HEK293T (cell line): ENCODE measurements around the gene QSOX2.

ENCODE experiments used
- ARNT ChIP-seq: fragments of 450-650 bp; IDR thresholded peaks from 2 replicates; pipeline ENCODE4 v1.6.1; 2017; ENCODE audit warnings: mild to moderate bottlenecking
- BHLHE40 ChIP-seq: fragments of 450-650 bp; IDR thresholded peaks from 2 replicates; pipeline ENCODE4 v1.6.1; 2016; ENCODE audit warnings: mild to moderate bottlenecking, moderate library complexity, borderline replicate concordance
- CTBP1 ChIP-seq: fragments of 450-650 bp; IDR thresholded peaks from 2 replicates; pipeline ENCODE4 v1.6.1; 2016; ENCODE audit warnings: borderline replicate concordance
- ELF4 ChIP-seq: fragments of 450-650 bp; IDR thresholded peaks from 2 replicates; pipeline ENCODE4 v1.6.1; 2017; ENCODE audit warnings: antibody characterized with exemption
- FOXA1 ChIP-seq: fragments of 450-650 bp; IDR thresholded peaks from 2 replicates; pipeline ENCODE4 v1.6.1; 2016; ENCODE audit warnings: mild to moderate bottlenecking
- FOXM1 ChIP-seq: fragments of 450-650 bp; IDR thresholded peaks from 2 replicates; pipeline ENCODE4 v1.6.1; 2017; ENCODE audit warnings: mild to moderate bottlenecking, borderline replicate concordance
- HDGF ChIP-seq: fragments of 450-650 bp; IDR thresholded peaks from 2 replicates; pipeline ENCODE4 v1.6.1; 2017; ENCODE audit warnings: antibody characterized with exemption, borderline replicate concordance
- L3MBTL2 ChIP-seq: fragments of 450-650 bp; conservative IDR thresholded peaks from 2 replicates; pipeline ENCODE4 v1.6.1; 2016; ENCODE audit warnings: mild to moderate bottlenecking
- LEF1 ChIP-seq: fragments of 450-650 bp; IDR thresholded peaks from 2 replicates; pipeline ENCODE4 v1.6.1; 2017; ENCODE audit warnings: mild to moderate bottlenecking, borderline replicate concordance
- NFRKB ChIP-seq: fragments of 450-650 bp; IDR thresholded peaks from 2 replicates; pipeline ENCODE4 v1.6.1; 2016; ENCODE audit warnings: mild to moderate bottlenecking, moderate library complexity
- SP1 ChIP-seq: fragments of 450-650 bp; IDR thresholded peaks from 2 replicates; pipeline ENCODE4 v1.6.1; 2017
- SUZ12 ChIP-seq: fragments of 450-650 bp; IDR thresholded peaks from 2 replicates; pipeline ENCODE4 v1.6.1; 2016; ENCODE audit warnings: mild to moderate bottlenecking
- TARDBP ChIP-seq: fragments of 450-650 bp; IDR thresholded peaks from 2 replicates; pipeline ENCODE4 v1.6.1; 2016

- TF ChIP-seq BHLHE40: no peak
- no peak for TF ChIP-seq FOXM1
- TF ChIP-seq SP1: no peak
- TF ChIP-seq L3MBTL2: no peak
- TF ChIP-seq ELF4: no peak
- TF ChIP-seq TARDBP: no peak
- TF ChIP-seq NFRKB: no peak
- no peak for TF ChIP-seq SUZ12
- no peak for TF ChIP-seq LEF1
- no peak for TF ChIP-seq CTBP1
- no peak for TF ChIP-seq ARNT
- no peak for TF ChIP-seq FOXA1
- TF ChIP-seq HDGF: no peak
Measured at GRCh38 chr9:136232969-136233368, 12.6 kb downstream of the QSOX2 start.
